SK-N-MC (cell line): Measurements from ENCODE around the gene CMIP.

Source experiments
- EZH2 ChIP-seq: fragments of 200-600 bp; sonication (generic); IDR thresholded peaks from one replicate; pipeline ENCODE4 v1.6.1; 2017; ENCODE audit warnings: antibody characterized with exemption
- POLR2AphosphoS5 ChIP-seq: IDR thresholded peaks from 2 replicates; pipeline ENCODE4 v1.6.1; 2012; ENCODE audit warnings: mild to moderate bottlenecking, low read depth, low read length, borderline replicate concordance

- TF ChIP-seq EZH2 = no peak
- no peak for TF ChIP-seq POLR2AphosphoS5
Measured at GRCh38 chr16:81583893-81584631, 139.5 kb downstream of the CMIP start.
